Measurements from ENCODE around the gene INF2. TPM values are rescaled to one million over a fixed set of nuclear protein-coding genes. Genes with fewer than 3 reads are reported as not detected.

Gene INF2
- total RNA-seq, 4 donors from 2014 or later = 51.5 to 129 (median 66.7) TPM

GRCh38 chr14:104729835-104730181 is 40.4 kb downstream of the INF2 start:
- H3K36me3 ChIP-seq = no peaks in the 10 kb centered on the region
- H3K4me3 ChIP-seq = no peak overlapping the region
- TF ChIP-seq POLR2AphosphoS5 (IDR thresholded peaks at IDR 0.05) = no peak
- no peak for TF ChIP-seq EP300 (IDR thresholded peaks at IDR 0.05)
- TF ChIP-seq POLR2A (IDR thresholded peaks at IDR 0.05; ENCODE audit: low read depth) = no peak
- TF ChIP-seq CTCF (IDR thresholded peaks at IDR 0.05) = no peak
- no peaks in the 10 kb centered on the region for H3K27me3 ChIP-seq
- no peak for DNase-seq (ENCODE audit: extremely low spot score)
- intact Hi-C loops (cut with DNase I) = no loop called here
- peaks cover 30 to 57% (median 41%) of the 10 kb centered on the region in 4 donors for H3K4me1 ChIP-seq
- no peak overlapping the region for H3K27ac ChIP-seq (replicated peaks in 1 of 4)
- H3K9me3 ChIP-seq = no peaks in the 10 kb centered on the region
- WGBS = 91% methylated on average over 13 of the region's 16 CpGs

GRCh38 chr14:104730487-104730886 is 41.1 kb downstream of the INF2 start:
- H3K27me3 ChIP-seq = no peaks in the 10 kb centered on the region
- H3K36me3 ChIP-seq = no peaks in the 10 kb centered on the region
- TF ChIP-seq POLR2A (IDR thresholded peaks at IDR 0.05; ENCODE audit: low read depth) (no peak), EP300 (IDR thresholded peaks at IDR 0.05) (no peak)
- intact Hi-C loops (cut with DNase I) = no loop called here
- no peak overlapping the region for H3K4me3 ChIP-seq
- H3K4me1 ChIP-seq = peaks cover 30 to 58% (median 41%) of the 10 kb centered on the region in 4 donors
- H3K27ac ChIP-seq (replicated peaks in 1 of 4) = no peak overlapping the region
- 84% methylated on average over 3 of the region's 5 CpGs for WGBS
- H3K9me3 ChIP-seq = no peaks in the 10 kb centered on the region
- no peak for DNase-seq (ENCODE audit: extremely low spot score)

- TF ChIP-seq CTCF (IDR thresholded peaks at IDR 0.05) = no peak
- no peak for TF ChIP-seq POLR2AphosphoS5 (IDR thresholded peaks at IDR 0.05)
- no peak for TF ChIP-seq EP300 (IDR thresholded peaks at IDR 0.05)
- no peak for TF ChIP-seq POLR2A (IDR thresholded peaks at IDR 0.05; ENCODE audit: low read depth)
- Histone ChIP-seq H3K4me1 (peaks cover 39 to 58% (median 48%) of the 10 kb centered on the region in 4 donors), H3K9me3 (no peaks in the 10 kb centered on the region), H3K36me3 (no peaks in the 10 kb centered on the region), H3K4me3 (no peak overlapping the region), H3K27me3 (no peaks in the 10 kb centered on the region), H3K27ac (replicated peaks in 1 of 4) (peak overlapping the region in 2 of 4 donors; percentile 43 to 47)
- intact Hi-C loops (cut with DNase I) = no loop called here
- 88% methylated on average over 11 of the region's 18 CpGs for WGBS
- no peak for DNase-seq (ENCODE audit: extremely low spot score)
Observed at GRCh38 chr14:104731320-104732294, 42.2 kb downstream of the INF2 start.

GRCh38 chr14:104732355-104732804 is 43.0 kb downstream of the INF2 start:
- no peak overlapping the region for H3K4me3 ChIP-seq
- WGBS = 93% methylated on average over 3 of the region's 14 CpGs
- TF ChIP-seq EP300 (IDR thresholded peaks at IDR 0.05) = peak; percentile 36
- TF ChIP-seq CTCF (IDR thresholded peaks at IDR 0.05) = no peak
- peak; percentile 41 to 44 for TF ChIP-seq POLR2AphosphoS5 (IDR thresholded peaks at IDR 0.05)
- peak overlapping the region in 2 of 4 donors; percentile 43 to 47 for H3K27ac ChIP-seq (replicated peaks in 1 of 4)
- intact Hi-C loops (cut with DNase I) = no loop called here
- H3K36me3 ChIP-seq = no peaks in the 10 kb centered on the region
- H3K27me3 ChIP-seq = no peaks in the 10 kb centered on the region
- no peak for DNase-seq (ENCODE audit: extremely low spot score)
- H3K4me1 ChIP-seq = peaks cover 46 to 62% (median 55%) of the 10 kb centered on the region in 4 donors
- H3K9me3 ChIP-seq = no peaks in the 10 kb centered on the region

- Histone ChIP-seq H3K27me3 (no peaks in the 10 kb centered on the region), H3K4me3 (no peak overlapping the region), H3K27ac (replicated peaks in 1 of 4) (peak overlapping the region in 2 of 4 donors; percentile 9 to 43), H3K9me3 (no peaks in the 10 kb centered on the region), H3K4me1 (peaks cover 46 to 64% (median 56%) of the 10 kb centered on the region in 4 donors), H3K36me3 (no peaks in the 10 kb centered on the region)
- TF ChIP-seq EP300 (IDR thresholded peaks at IDR 0.05) (no peak), POLR2A (IDR thresholded peaks at IDR 0.05; ENCODE audit: low read depth) (no peak), CTCF (IDR thresholded peaks at IDR 0.05) (no peak), POLR2AphosphoS5 (IDR thresholded peaks at IDR 0.05) (no peak)
- WGBS = 83% methylated on average over 12 of the region's 23 CpGs
- DNase-seq (ENCODE audit: extremely low spot score) = no peak
- intact Hi-C loops (cut with DNase I) = no loop called here
Observed at GRCh38 chr14:104732931-104733681, 43.7 kb downstream of the INF2 start.

Measured in esophagus muscularis mucosa (tissue), 4 donors.